Measurements from ENCODE around the gene CROCC.

CROCC gene

DNA sequence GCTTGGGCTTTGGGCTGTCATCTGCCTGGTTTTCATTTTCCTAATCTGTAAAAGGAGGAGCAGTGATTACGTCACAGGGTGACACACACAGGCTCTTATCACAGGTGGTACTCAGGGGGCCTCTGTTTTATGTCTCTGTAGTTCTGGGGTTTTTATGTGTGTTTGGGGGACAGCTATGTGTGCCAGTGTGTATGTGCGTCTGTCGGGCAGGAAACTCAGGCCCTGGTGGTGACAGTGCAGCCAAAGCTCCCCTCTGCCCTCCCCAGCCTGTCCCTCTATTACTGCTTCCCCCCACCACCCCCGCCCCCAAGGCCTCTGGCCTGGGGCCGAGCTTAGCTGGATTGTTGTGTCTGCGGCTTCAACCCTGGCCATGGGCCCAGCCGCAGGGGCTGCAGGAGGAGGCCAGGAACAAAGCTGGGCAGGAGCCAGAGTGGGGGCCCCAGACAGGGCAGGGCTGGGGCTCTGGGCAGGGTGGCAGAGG is 45.4 kb downstream of the CROCC start:
- peaks cover 15 to 62% (median 31%) of the 10 kb centered on the region in 3 donors for H3K36me3 ChIP-seq
- TF ChIP-seq, protein P1, sequence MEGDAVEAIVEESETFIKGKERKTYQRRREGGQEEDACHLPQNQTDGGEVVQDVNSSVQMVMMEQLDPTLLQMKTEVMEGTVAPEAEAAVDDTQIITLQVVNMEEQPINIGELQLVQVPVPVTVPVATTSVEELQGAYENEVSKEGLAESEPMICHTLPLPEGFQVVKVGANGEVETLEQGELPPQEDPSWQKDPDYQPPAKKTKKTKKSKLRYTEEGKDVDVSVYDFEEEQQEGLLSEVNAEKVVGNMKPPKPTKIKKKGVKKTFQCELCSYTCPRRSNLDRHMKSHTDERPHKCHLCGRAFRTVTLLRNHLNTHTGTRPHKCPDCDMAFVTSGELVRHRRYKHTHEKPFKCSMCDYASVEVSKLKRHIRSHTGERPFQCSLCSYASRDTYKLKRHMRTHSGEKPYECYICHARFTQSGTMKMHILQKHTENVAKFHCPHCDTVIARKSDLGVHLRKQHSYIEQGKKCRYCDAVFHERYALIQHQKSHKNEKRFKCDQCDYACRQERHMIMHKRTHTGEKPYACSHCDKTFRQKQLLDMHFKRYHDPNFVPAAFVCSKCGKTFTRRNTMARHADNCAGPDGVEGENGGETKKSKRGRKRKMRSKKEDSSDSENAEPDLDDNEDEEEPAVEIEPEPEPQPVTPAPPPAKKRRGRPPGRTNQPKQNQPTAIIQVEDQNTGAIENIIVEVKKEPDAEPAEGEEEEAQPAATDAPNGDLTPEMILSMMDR (IDR thresholded peaks at IDR 0.05) = no peak
- H3K4me3 ChIP-seq = no peak overlapping the region
- H3K9me3 ChIP-seq = no peaks in the 10 kb centered on the region
- no peaks in the 10 kb centered on the region for H3K27me3 ChIP-seq
- DNase-seq = peak in 1 of 2 donors; percentile 80
- intact Hi-C loops (cut with DNase I; ENCODE audit: low total_unique reads) = no loop called here
- H3K4me1 ChIP-seq = peaks cover 0 to 32% (median 23%) of the 10 kb centered on the region in 4 donors
- H3K27ac ChIP-seq = peak overlapping the region; percentile 52

DNA sequence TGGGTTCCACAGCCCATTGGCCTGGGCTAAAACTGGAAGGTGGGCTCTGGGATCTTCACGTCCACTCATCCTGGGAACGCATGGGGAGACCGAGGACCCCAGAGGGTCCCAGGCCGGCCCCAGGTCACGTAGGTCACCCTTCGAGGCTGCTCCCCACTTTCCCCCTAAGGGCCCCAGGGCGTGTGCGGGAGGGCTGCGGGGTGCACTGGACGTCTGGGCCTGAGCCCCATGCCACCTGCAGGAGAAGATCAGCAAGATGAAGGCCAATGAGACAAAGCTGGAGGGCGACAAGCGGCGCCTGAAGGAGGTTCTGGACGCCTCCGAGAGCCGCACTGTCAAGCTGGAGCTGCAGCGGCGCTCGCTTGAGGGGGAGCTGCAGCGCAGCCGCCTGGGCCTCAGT is 46.2 kb downstream of the CROCC start:
- Histone ChIP-seq H3K27ac (peak overlapping the region; percentile 52), H3K36me3 (peaks cover 15 to 62% (median 31%) of the 10 kb centered on the region in 3 donors), H3K4me1 (peaks cover 0 to 33% (median 23%) of the 10 kb centered on the region in 4 donors), H3K4me3 (no peak overlapping the region), H3K9me3 (no peaks in the 10 kb centered on the region), H3K27me3 (no peaks in the 10 kb centered on the region)
- DNase-seq = no peak
- TF ChIP-seq, protein P1 (IDR thresholded peaks at IDR 0.05) = no peak
- intact Hi-C loops (cut with DNase I; ENCODE audit: low total_unique reads) = no loop called here

DNA sequence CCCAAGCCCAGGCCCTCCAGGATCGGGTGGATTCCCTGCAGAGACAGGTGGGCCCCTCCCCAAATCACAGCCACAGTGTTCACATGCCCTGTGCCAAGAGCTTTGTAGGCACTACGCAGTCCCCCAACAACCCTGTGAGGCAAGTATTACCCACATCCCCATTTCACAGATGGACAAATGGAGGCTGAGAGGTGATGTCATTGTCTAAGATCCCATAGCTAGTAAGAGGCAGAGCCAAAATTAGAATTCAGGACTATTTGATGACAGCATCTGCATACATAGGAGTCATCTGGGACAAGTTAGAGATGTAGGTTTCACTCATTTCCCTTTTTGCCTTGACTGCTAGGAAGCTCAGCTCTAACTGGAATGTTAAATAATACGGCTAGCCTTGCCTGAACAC is 46.6 kb downstream of the CROCC start:
- TF ChIP-seq, protein P1 (IDR thresholded peaks at IDR 0.05) = no peak
- Histone ChIP-seq H3K36me3 (peaks cover 15 to 62% (median 31%) of the 10 kb centered on the region in 3 donors), H3K4me3 (no peak overlapping the region), H3K9me3 (no peaks in the 10 kb centered on the region), H3K27ac (no peak overlapping the region), H3K4me1 (peaks cover 0 to 33% (median 22%) of the 10 kb centered on the region in 4 donors), H3K27me3 (no peaks in the 10 kb centered on the region)
- DNase-seq = no peak
- intact Hi-C loops (cut with DNase I; ENCODE audit: low total_unique reads) = no loop called here

DNA sequence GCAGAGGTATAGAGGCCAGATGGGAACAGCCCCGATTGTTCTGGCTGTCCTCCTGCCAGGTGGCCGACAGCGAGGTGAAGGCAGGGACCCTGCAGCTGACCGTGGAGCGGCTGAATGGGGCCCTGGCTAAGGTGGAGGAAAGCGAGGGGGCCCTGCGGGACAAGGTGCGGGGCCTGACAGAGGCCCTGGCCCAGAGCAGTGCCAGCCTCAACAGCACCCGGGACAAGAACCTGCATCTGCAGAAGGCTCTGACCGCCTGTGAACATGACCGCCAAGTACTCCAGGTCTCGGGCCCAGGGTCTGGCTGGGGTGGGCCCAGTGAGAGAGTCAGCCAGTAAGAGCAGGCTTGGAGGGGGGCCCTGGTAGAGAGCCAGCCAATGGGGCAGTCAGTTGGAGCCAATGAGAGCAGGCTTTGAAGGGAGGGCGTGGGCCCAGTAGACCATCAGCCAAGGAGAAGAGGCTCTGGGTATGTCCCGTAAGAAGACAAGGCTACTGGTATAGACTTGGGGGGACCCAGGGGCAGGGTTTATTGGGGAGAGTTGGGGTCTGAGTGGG is 47.4 kb downstream of the CROCC start:
- intact Hi-C loops (cut with DNase I; ENCODE audit: low total_unique reads) = no loop called here
- Histone ChIP-seq H3K36me3 (peaks cover 15 to 62% (median 31%) of the 10 kb centered on the region in 3 donors), H3K9me3 (no peaks in the 10 kb centered on the region), H3K4me1 (peaks cover 0 to 28% (median 19%) of the 10 kb centered on the region in 4 donors), H3K27me3 (no peaks in the 10 kb centered on the region), H3K4me3 (no peak overlapping the region), H3K27ac (no peak overlapping the region)
- no peak for DNase-seq
- TF ChIP-seq, protein P1 (IDR thresholded peaks at IDR 0.05) = no peak

DNA sequence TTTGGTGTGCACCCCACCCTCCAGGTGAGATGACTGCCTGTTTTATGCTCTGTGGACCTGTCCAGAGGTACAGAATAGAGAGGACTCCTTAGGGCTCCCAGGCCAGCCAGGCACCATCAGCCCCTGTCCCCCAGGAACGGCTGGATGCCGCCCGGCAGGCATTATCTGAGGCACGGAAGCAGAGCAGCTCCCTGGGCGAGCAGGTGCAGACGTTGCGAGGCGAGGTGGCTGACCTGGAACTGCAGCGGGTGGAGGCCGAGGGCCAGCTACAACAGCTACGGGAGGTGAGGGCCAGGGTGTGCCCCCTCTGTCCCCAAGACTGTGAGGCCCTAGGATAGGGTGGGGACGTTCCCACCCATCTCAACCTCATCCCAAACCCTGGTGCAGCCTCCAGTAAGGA is 47.9 kb downstream of the CROCC start:
- H3K36me3 ChIP-seq = peaks cover 15 to 62% (median 30%) of the 10 kb centered on the region in 3 donors
- no peaks in the 10 kb centered on the region for H3K27me3 ChIP-seq
- H3K4me1 ChIP-seq = peaks cover 0 to 28% (median 19%) of the 10 kb centered on the region in 4 donors
- intact Hi-C loops (cut with DNase I; ENCODE audit: low total_unique reads) = no loop called here
- no peak for DNase-seq
- TF ChIP-seq, protein P1 (IDR thresholded peaks at IDR 0.05) = no peak
- no peak overlapping the region for H3K4me3 ChIP-seq
- no peaks in the 10 kb centered on the region for H3K9me3 ChIP-seq
- no peak overlapping the region for H3K27ac ChIP-seq

All from tibial artery (tissue), 4 donors.